Effector memory CD4-positive, alpha-beta T cell (primary cell): Measurements from ENCODE around the gene ZNF622.
"Not testable (repeated sequence)": the region's sequence is repeated elsewhere in the genome, so short reads cannot be mapped to it uniquely, and the experiment has no call there.

ENCODE experiments used
- DNase-seq, 3 donors: peaks; one replicate each; pipeline ENCODE4 v3.0.0-alpha.2; 2020
- H3K27ac ChIP-seq: 2 replicates; pipeline ENCODE4 v1.7.0; 2013; ENCODE audit warnings: mild to moderate bottlenecking, low read length, moderate library complexity; ENCODE audit not compliant: insufficient read depth, poor library complexity, severe bottlenecking
- H3K27me3 ChIP-seq: replicated peaks from 2 replicates; pipeline ENCODE4 v1.7.0; 2013; ENCODE audit warnings: mild to moderate bottlenecking, low read length; ENCODE audit not compliant: insufficient read depth, control insufficient read depth, poor library complexity, severe bottlenecking
- H3K36me3 ChIP-seq: 2 replicates; pipeline ENCODE4 v1.7.0; 2013; ENCODE audit warnings: mild to moderate bottlenecking, low read length, moderate library complexity; ENCODE audit not compliant: control insufficient read depth, insufficient read depth
- H3K4me1 ChIP-seq: 2 replicates; pipeline ENCODE4 v1.7.0; 2013; ENCODE audit warnings: low read length, mild to moderate bottlenecking; ENCODE audit not compliant: control insufficient read depth, insufficient read depth, poor library complexity, severe bottlenecking
- H3K4me3 ChIP-seq: 2 replicates; pipeline ENCODE4 v1.7.0; 2013; ENCODE audit warnings: low read length, low read depth, mild to moderate bottlenecking; ENCODE audit not compliant: insufficient read depth, poor library complexity, severe bottlenecking
- H3K9me3 ChIP-seq: 2 replicates; pipeline ENCODE4 v1.7.0; 2013; ENCODE audit warnings: mild to moderate bottlenecking, low read length, moderate library complexity; ENCODE audit not compliant: control insufficient read depth

Gene ZNF622

GRCh38 chr5:16482891-16483290 is 17.3 kb upstream of the ZNF622 start:
- DNase-seq, result no peak
- Histone ChIP-seq H3K36me3 (no peaks in the 10 kb centered on the region), H3K9me3 (no peaks in the 10 kb centered on the region), H3K27me3 (no peaks in the 10 kb centered on the region), H3K4me1 (no peaks in the 10 kb centered on the region), H3K4me3 (no peak overlapping the region), H3K27ac (no peak overlapping the region)

- no peak for DNase-seq
- H3K36me3 ChIP-seq, result no peaks in the 10 kb centered on the region
- no peak overlapping the region for H3K4me3 ChIP-seq
- no peaks in the 10 kb centered on the region for H3K27me3 ChIP-seq
- no peaks in the 10 kb centered on the region for H3K9me3 ChIP-seq
- no peak overlapping the region for H3K27ac ChIP-seq
- no peaks in the 10 kb centered on the region for H3K4me1 ChIP-seq
These were observed 15.4 kb upstream of the ZNF622 start for GRCh38 chr5:16480821-16481538.

- no peaks in the 10 kb centered on the region for H3K4me1 ChIP-seq
- no peaks in the 10 kb centered on the region for H3K27me3 ChIP-seq
- H3K9me3 ChIP-seq, result no peaks in the 10 kb centered on the region
- no peak overlapping the region for H3K27ac ChIP-seq
- no peaks in the 10 kb centered on the region for H3K36me3 ChIP-seq
- no peak for DNase-seq
- no peak overlapping the region for H3K4me3 ChIP-seq
These were observed 14.5 kb upstream of the ZNF622 start for GRCh38 chr5:16480144-16480543.

GRCh38 chr5:16477541-16477940 is 11.9 kb upstream of the ZNF622 start:
- Histone ChIP-seq H3K27ac (no peak overlapping the region), H3K36me3 (no peaks in the 10 kb centered on the region), H3K4me3 (no peak overlapping the region), H3K9me3 (no peaks in the 10 kb centered on the region), H3K4me1 (no peaks in the 10 kb centered on the region), H3K27me3 (no peaks in the 10 kb centered on the region)
- no peak for DNase-seq

GRCh38 chr5:16476417-16476816 is 10.8 kb upstream of the ZNF622 start:
- not testable (repeated sequence) for H3K27ac ChIP-seq, H3K4me1 ChIP-seq, DNase-seq, H3K9me3 ChIP-seq, H3K4me3 ChIP-seq, H3K36me3 ChIP-seq, H3K27me3 ChIP-seq

GRCh38 chr5:16471387-16471786 is 5.8 kb upstream of the ZNF622 start:
- DNase-seq, result no peak
- Histone ChIP-seq H3K36me3 (no peaks in the 10 kb centered on the region), H3K9me3 (no peaks in the 10 kb centered on the region), H3K27ac (no peak overlapping the region), H3K27me3 (no peaks in the 10 kb centered on the region), H3K4me3 (no peak overlapping the region), H3K4me1 (peaks cover 6% of the 10 kb centered on the region)

- Histone ChIP-seq H3K27me3 (no peaks in the 10 kb centered on the region), H3K4me1 (peaks cover 21% of the 10 kb centered on the region), H3K9me3 (no peaks in the 10 kb centered on the region), H3K4me3 (no peak overlapping the region), H3K36me3 (peaks cover 7% of the 10 kb centered on the region), H3K27ac (no peak overlapping the region)
- no peak for DNase-seq
These were observed 2.0 kb upstream of the ZNF622 start for GRCh38 chr5:16467363-16468219.

- Histone ChIP-seq H3K9me3 (no peaks in the 10 kb centered on the region), H3K36me3 (peaks cover 25% of the 10 kb centered on the region), H3K27ac (peak overlapping the region; percentile 80), H3K4me3 (peak overlapping the region; percentile 91), H3K4me1 (peaks cover 35% of the 10 kb centered on the region), H3K27me3 (no peaks in the 10 kb centered on the region)
- no peak for DNase-seq
These were observed 696 bp downstream of the ZNF622 start for GRCh38 chr5:16464664-16465543.

GRCh38 chr5:16464231-16464630 is 1.4 kb downstream of the ZNF622 start:
- H3K4me1 ChIP-seq, result peaks cover 35% of the 10 kb centered on the region
- H3K9me3 ChIP-seq, result no peaks in the 10 kb centered on the region
- H3K27me3 ChIP-seq, result no peaks in the 10 kb centered on the region
- H3K4me3 ChIP-seq, result peak overlapping the region; percentile 91
- no peak for DNase-seq
- H3K36me3 ChIP-seq, result peaks cover 25% of the 10 kb centered on the region
- peak overlapping the region; percentile 80 for H3K27ac ChIP-seq
